Smooth muscle cell (in vitro differentiated cells): ENCODE results near the gene DCDC1. TPM values are rescaled to one million over a fixed set of nuclear protein-coding genes. Genes with fewer than 3 reads are reported as not detected.
A peak's percentile ranks its signal among the peaks of the same experiment; 100 is the strongest.

Experiments
- DNase-seq: peaks from one replicate; lab custom pipeline; 2025; ENCODE audit not compliant: unreplicated experiment; lab: John Stamatoyannopoulos, UW
- H2AFZ ChIP-seq: fragments of 200-600 bp; sonication (generic); 2 replicates; pipeline ENCODE4 v1.6.0; 2016; ENCODE audit warnings: antibody characterized with exemption, low read depth, mild to moderate bottlenecking
- H3F3A ChIP-seq: fragments of 200-600 bp; sonication (generic); 2 replicates; pipeline ENCODE4 v1.6.0; 2017; ENCODE audit warnings: antibody characterized with exemption, low read depth
- H3K27ac ChIP-seq: fragments of 200-600 bp; sonication (generic); 2 replicates; pipeline ENCODE4 v1.5.1; 2016; ENCODE audit warnings: low read depth, mild to moderate bottlenecking
- H3K27me3 ChIP-seq: fragments of 200-600 bp; sonication (generic); 2 replicates; pipeline ENCODE4 v1.6.1; 2016; ENCODE audit warnings: low read depth, mild to moderate bottlenecking
- H3K36me3 ChIP-seq: fragments of 200-600 bp; sonication (generic); 2 replicates; pipeline ENCODE4 v1.5.1; 2016; ENCODE audit warnings: low read depth
- H3K4me1 ChIP-seq: fragments of 200-600 bp; sonication (generic); 2 replicates; pipeline ENCODE4 v1.5.1; 2016; ENCODE audit warnings: low read depth
- H3K4me2 ChIP-seq: fragments of 200-600 bp; sonication (generic); 2 replicates; pipeline ENCODE4 v1.6.0; 2016; ENCODE audit warnings: mild to moderate bottlenecking
- H3K4me3 ChIP-seq: fragments of 200-600 bp; sonication (generic); 2 replicates; pipeline ENCODE4 v1.5.1; 2016; ENCODE audit warnings: mild to moderate bottlenecking
- H3K79me2 ChIP-seq: fragments of 200-600 bp; sonication (generic); 2 replicates; pipeline ENCODE4 v1.6.0; 2016; ENCODE audit warnings: low read depth, mild to moderate bottlenecking
- H3K9ac ChIP-seq: fragments of 200-600 bp; sonication (generic); 2 replicates; pipeline ENCODE4 v1.6.0; 2016; ENCODE audit warnings: low read depth
- H3K9me3 ChIP-seq: fragments of 200-600 bp; sonication (generic); replicated peaks from 2 replicates; pipeline ENCODE4 v1.5.1; 2016; ENCODE audit warnings: low read depth
- H4K20me1 ChIP-seq: fragments of 200-600 bp; sonication (generic); 2 replicates; pipeline ENCODE4 v1.6.0; 2016; ENCODE audit warnings: low read depth
- WGBS: methylation state at CpG from one replicate; pipeline ENCODE4 v1.1.7; 2016; ENCODE audit warnings: low lambda C conversion rate; 5-methylcytosine and 5-hydroxymethylcytosine counted together
- polyA plus RNA-seq: library from polyadenylated mRNA; unstranded; fragments of >200 nt; fragmentation: Nextera tagmentation; extraction: Ambion mirVana; gene quantifications from 2 replicates; pipeline ENCODE4 v1.2.1, GENCODE V29; 2016
- total RNA-seq: library from RNA; depleted of rRNA; stranded (reverse); fragments of >200 nt; gene quantifications from 2 replicates; pipeline ENCODE4 v1.2.3, GENCODE V29; 2014
- TF ChIP-seq, protein P1 (sequence below): fragments of 200-600 bp; sonication (generic); IDR thresholded peaks from 2 replicates; pipeline ENCODE4 v1.5.1; 2017; ENCODE audit warnings: borderline replicate concordance, mild to moderate bottlenecking, antibody characterized with exemption; ENCODE audit not compliant: insufficient read depth, poor library complexity, severe bottlenecking

The DCDC1 gene
- total and polyA plus RNA-seq, 2 experiments from 2014 or later, result 0.39 to 0.45 TPM

GRCh38 chr11:31059529-31059928 lies 310.0 kb downstream of the DCDC1 start:
- no peaks in the 10 kb centered on the region for H3K36me3 ChIP-seq
- H3K79me2 ChIP-seq, result no peaks in the 10 kb centered on the region
- H3K4me3 ChIP-seq, result no peak overlapping the region
- H3K4me1 ChIP-seq, result peaks cover 34% of the 10 kb centered on the region
- no peak overlapping the region for H3K9ac ChIP-seq
- no peaks in the 10 kb centered on the region for H3K9me3 ChIP-seq
- H3K27me3 ChIP-seq, result no peaks in the 10 kb centered on the region
- H2AFZ ChIP-seq, result no peak overlapping the region
- H4K20me1 ChIP-seq, result no peaks in the 10 kb centered on the region
- TF ChIP-seq, protein P1, sequence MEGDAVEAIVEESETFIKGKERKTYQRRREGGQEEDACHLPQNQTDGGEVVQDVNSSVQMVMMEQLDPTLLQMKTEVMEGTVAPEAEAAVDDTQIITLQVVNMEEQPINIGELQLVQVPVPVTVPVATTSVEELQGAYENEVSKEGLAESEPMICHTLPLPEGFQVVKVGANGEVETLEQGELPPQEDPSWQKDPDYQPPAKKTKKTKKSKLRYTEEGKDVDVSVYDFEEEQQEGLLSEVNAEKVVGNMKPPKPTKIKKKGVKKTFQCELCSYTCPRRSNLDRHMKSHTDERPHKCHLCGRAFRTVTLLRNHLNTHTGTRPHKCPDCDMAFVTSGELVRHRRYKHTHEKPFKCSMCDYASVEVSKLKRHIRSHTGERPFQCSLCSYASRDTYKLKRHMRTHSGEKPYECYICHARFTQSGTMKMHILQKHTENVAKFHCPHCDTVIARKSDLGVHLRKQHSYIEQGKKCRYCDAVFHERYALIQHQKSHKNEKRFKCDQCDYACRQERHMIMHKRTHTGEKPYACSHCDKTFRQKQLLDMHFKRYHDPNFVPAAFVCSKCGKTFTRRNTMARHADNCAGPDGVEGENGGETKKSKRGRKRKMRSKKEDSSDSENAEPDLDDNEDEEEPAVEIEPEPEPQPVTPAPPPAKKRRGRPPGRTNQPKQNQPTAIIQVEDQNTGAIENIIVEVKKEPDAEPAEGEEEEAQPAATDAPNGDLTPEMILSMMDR, result no peak
- no peak overlapping the region for H3K27ac ChIP-seq
- no peak overlapping the region for H3K4me2 ChIP-seq
- no peaks in the 10 kb centered on the region for H3F3A ChIP-seq
- DNase-seq, result no peak

DNA sequence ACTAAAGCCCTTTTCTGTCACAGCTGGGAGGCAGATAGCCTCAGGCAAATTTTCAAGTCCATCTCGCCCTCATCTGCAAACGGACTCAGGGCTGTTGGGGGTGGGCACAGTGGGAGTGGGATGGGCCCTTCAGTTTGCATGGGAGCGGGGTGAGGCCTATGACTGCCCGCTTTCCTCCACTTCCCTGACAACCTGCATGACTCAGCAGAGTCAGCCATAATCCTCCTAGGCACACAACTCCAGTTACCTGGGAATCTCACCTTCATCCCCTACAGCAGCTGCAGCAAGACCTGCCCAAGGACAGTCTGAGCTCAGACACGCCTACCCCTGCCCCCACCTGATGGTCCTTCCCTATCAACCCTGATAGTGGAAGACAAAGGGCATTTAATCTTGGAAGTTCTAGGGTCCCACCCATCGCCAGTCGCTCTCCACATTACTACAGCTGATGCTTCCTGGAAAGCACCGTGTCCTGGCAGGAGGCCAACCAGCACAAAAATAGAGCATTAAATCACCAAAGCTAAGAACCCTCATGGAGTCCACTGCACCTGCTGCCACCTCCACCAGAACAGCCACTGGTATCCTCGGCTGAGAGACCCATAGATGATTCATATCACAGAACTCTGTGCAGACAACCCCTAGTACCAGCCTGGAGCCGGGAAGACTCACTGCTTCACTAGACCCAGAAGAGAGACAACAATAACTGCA lies 319.3 kb downstream of the DCDC1 start:
- Histone ChIP-seq H3F3A (no peaks in the 10 kb centered on the region), H3K9me3 (no peaks in the 10 kb centered on the region), H3K4me1 (no peaks in the 10 kb centered on the region), H4K20me1 (no peaks in the 10 kb centered on the region), H2AFZ (no peak overlapping the region), H3K9ac (no peak overlapping the region), H3K27me3 (no peaks in the 10 kb centered on the region), H3K36me3 (no peaks in the 10 kb centered on the region), H3K27ac (no peak overlapping the region), H3K4me2 (no peak overlapping the region), H3K79me2 (no peaks in the 10 kb centered on the region), H3K4me3 (no peak overlapping the region)
- 85% methylated on average over 10 of the region's 10 CpGs for WGBS
- TF ChIP-seq, protein P1, result no peak
- no peak for DNase-seq

DNA sequence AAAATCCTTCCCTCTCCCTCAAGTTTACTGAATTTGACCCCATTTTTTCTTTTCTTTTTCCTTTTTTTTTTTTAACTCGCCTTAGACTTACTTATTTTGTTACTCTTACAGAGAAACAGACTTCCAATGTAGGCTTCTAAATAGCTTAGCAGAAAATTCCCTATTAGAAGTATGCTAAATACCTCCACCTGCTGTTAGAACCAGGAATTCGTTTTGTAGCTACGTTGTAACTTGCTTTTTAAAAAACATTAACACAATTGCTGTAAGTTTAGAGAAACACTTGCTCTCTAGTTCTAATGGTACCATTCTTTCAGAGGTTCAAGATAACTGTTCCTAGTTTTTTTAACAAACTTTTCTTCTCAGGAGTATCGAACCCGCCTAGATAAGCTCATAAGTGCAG lies 324.2 kb downstream of the DCDC1 start:
- Histone ChIP-seq H3F3A (no peaks in the 10 kb centered on the region), H3K4me2 (no peak overlapping the region), H3K9ac (no peak overlapping the region), H3K36me3 (no peaks in the 10 kb centered on the region), H3K27me3 (no peaks in the 10 kb centered on the region), H4K20me1 (no peaks in the 10 kb centered on the region), H2AFZ (no peak overlapping the region), H3K4me3 (no peak overlapping the region), H3K9me3 (no peaks in the 10 kb centered on the region), H3K27ac (no peak overlapping the region), H3K4me1 (no peaks in the 10 kb centered on the region), H3K79me2 (no peaks in the 10 kb centered on the region)
- DNase-seq, result no peak
- TF ChIP-seq, protein P1, result peak; percentile 40
- 38% methylated on average over 5 of the region's 5 CpGs for WGBS
